ENCODE data around the gene HEPN1.

Gene HEPN1

DNA sequence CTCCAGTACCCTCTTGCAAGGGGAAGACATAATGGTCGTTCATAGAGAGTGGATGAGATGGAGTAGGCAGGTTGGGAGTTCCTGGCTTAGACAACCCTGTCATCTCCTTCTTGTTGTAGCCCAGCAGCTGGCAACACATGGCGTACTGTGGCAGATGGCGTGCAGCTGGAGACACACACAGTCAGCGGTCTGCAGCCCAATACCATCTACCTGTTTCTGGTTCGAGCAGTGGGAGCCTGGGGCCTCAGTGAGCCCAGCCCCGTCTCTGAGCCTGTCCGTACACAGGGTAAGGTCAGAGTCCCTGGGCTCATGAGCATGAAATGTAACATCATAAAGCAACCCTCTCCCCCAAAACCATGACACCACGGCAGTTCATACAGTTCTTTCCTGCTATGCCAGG is 45.1 kb upstream of the HEPN1 start:
- H3K4me1 ChIP-seq (ENCODE audit: insufficient read depth, low read length, severe bottlenecking) = peaks cover 4% of the 10 kb centered on the region
- H3K9ac ChIP-seq (ENCODE audit: low read length) = no peak overlapping the region
- no peaks in the 10 kb centered on the region for H3F3A ChIP-seq (ENCODE audit: insufficient read depth, low read length)
- H3K9me2 ChIP-seq (ENCODE audit: low read depth, low read length) = no peaks in the 10 kb centered on the region
- no peaks in the 10 kb centered on the region; the same call in 1 of the 2 replicates for H3K27me3 ChIP-seq (ENCODE audit: insufficient read depth, low read length)
- no peaks in the 10 kb centered on the region for H3K36me3 ChIP-seq (ENCODE audit: insufficient read depth, low read length)
- no peak overlapping the region for H3K4me3 ChIP-seq (ENCODE audit: low read depth, low read length, poor library complexity, severe bottlenecking)
- H3K27ac ChIP-seq (ENCODE audit: low read depth, low read length, poor library complexity, severe bottlenecking) = no peak overlapping the region
- no peaks in the 10 kb centered on the region for H4K20me1 ChIP-seq (ENCODE audit: insufficient read depth, low read length)
- no peak overlapping the region for H3K4me2 ChIP-seq (ENCODE audit: low read length)
- TF ChIP-seq, protein P1, sequence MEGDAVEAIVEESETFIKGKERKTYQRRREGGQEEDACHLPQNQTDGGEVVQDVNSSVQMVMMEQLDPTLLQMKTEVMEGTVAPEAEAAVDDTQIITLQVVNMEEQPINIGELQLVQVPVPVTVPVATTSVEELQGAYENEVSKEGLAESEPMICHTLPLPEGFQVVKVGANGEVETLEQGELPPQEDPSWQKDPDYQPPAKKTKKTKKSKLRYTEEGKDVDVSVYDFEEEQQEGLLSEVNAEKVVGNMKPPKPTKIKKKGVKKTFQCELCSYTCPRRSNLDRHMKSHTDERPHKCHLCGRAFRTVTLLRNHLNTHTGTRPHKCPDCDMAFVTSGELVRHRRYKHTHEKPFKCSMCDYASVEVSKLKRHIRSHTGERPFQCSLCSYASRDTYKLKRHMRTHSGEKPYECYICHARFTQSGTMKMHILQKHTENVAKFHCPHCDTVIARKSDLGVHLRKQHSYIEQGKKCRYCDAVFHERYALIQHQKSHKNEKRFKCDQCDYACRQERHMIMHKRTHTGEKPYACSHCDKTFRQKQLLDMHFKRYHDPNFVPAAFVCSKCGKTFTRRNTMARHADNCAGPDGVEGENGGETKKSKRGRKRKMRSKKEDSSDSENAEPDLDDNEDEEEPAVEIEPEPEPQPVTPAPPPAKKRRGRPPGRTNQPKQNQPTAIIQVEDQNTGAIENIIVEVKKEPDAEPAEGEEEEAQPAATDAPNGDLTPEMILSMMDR (IDR thresholded peaks at IDR 0.05; ENCODE audit: low read length) = no peak
- no peak overlapping the region for H2AFZ ChIP-seq (ENCODE audit: low read length)
- H3K9me3 ChIP-seq (ENCODE audit: low read length) = no peaks in the 10 kb centered on the region
- no peaks in the 10 kb centered on the region for H3K79me2 ChIP-seq (ENCODE audit: insufficient read depth, low read length)

DNA sequence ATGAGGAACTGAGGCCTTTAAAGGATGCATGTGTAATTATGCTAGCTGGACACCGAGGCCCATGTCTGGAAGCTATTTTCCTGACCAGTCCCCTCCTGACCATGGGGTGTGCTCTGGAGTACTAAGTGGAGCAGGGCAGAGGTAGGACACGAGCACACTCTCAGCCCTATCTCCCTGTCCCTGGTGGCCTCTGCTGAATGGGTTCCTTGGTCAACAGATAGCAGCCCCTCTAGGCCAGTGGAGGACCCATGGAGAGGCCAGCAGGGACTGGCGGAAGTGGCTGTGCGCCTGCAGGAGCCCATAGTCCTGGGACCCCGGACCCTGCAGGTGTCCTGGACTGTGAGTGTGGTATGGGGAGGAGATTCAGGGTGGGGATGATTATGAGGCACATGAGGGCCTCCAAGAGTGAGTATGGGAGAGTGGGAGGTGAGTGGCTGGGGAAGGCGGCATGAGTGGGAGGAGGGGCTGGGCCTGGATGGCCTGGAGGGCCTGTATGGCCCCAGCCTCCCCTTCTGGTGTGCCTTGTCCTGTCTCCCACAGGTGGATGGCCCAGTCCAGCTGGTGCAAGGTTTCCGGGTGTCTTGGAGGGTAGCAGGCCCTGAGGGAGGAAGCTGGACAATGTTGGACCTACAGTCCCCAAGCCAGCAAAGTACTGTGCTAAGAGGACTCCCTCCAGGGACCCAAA is 44.3 kb upstream of the HEPN1 start:
- no peak for TF ChIP-seq EZH2 (IDR thresholded peaks at IDR 0.05; ENCODE audit: borderline replicate concordance, low read length)
- TF ChIP-seq, protein P1 (IDR thresholded peaks at IDR 0.05; ENCODE audit: low read length) = no peak
- H3K9ac ChIP-seq (ENCODE audit: low read length) = no peak overlapping the region

DNA sequence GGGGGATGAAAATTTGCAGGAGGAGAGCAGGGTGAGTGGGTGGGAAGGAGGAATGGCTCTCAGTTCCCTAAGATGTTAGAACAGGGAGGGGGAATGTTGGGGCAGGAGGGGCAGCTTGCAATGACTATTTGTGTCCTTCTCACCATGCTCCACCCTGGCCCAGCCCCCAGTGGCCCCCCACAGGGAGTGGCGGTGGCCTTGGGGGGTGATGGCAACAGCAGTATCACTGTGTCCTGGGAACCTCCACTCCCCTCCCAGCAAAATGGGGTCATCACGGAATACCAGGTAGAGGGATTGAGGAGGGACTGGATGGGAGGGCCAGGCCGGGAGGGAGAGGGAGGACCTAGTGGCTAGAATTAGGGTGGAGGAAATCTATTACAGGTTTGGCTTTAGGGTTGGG is 43.6 kb upstream of the HEPN1 start:
- Histone ChIP-seq H3K9ac (ENCODE audit: low read length) (no peak overlapping the region), H3K4me1 (ENCODE audit: insufficient read depth, low read length, severe bottlenecking) (peaks cover 4% of the 10 kb centered on the region), H3K9me3 (ENCODE audit: low read length) (no peaks in the 10 kb centered on the region), H3K36me3 (ENCODE audit: insufficient read depth, low read length) (no peaks in the 10 kb centered on the region), H3K27ac (ENCODE audit: low read depth, low read length, poor library complexity, severe bottlenecking) (no peak overlapping the region), H3F3A (ENCODE audit: insufficient read depth, low read length) (no peaks in the 10 kb centered on the region), H3K9me2 (ENCODE audit: low read depth, low read length) (no peaks in the 10 kb centered on the region), H3K27me3 (ENCODE audit: insufficient read depth, low read length) (no peaks in the 10 kb centered on the region; the same call in 1 of the 2 replicates), H2AFZ (ENCODE audit: low read length) (no peak overlapping the region), H3K4me3 (ENCODE audit: low read depth, low read length, poor library complexity, severe bottlenecking) (no peak overlapping the region), H3K4me2 (ENCODE audit: low read length) (no peak overlapping the region), H3K79me2 (ENCODE audit: insufficient read depth, low read length) (no peaks in the 10 kb centered on the region), H4K20me1 (ENCODE audit: insufficient read depth, low read length) (no peaks in the 10 kb centered on the region)
- TF ChIP-seq, protein P1 (IDR thresholded peaks at IDR 0.05; ENCODE audit: low read length) = no peak
- TF ChIP-seq EZH2 (IDR thresholded peaks at IDR 0.05; ENCODE audit: borderline replicate concordance, low read length) = no peak

More for the DNA sequence above, 44.3 kb upstream of the HEPN1 start:
- Histone ChIP-seq H3K4me3 (ENCODE audit: low read depth, low read length, poor library complexity, severe bottlenecking) (no peak overlapping the region), H4K20me1 (ENCODE audit: insufficient read depth, low read length) (no peaks in the 10 kb centered on the region), H3K27me3 (ENCODE audit: insufficient read depth, low read length) (no peaks in the 10 kb centered on the region; the same call in 1 of the 2 replicates), H3K79me2 (ENCODE audit: insufficient read depth, low read length) (no peaks in the 10 kb centered on the region), H3F3A (ENCODE audit: insufficient read depth, low read length) (no peaks in the 10 kb centered on the region), H3K9me2 (ENCODE audit: low read depth, low read length) (no peaks in the 10 kb centered on the region), H3K4me1 (ENCODE audit: insufficient read depth, low read length, severe bottlenecking) (peaks cover 4% of the 10 kb centered on the region), H2AFZ (ENCODE audit: low read length) (no peak overlapping the region), H3K9me3 (ENCODE audit: low read length) (no peaks in the 10 kb centered on the region), H3K36me3 (ENCODE audit: insufficient read depth, low read length) (no peaks in the 10 kb centered on the region), H3K4me2 (ENCODE audit: low read length) (no peak overlapping the region), H3K27ac (ENCODE audit: low read depth, low read length, poor library complexity, severe bottlenecking) (no peak overlapping the region)
